Central memory CD8-positive, alpha-beta T cell (primary cell): ENCODE data around the gene RBBP8NL.

Experiments used
- ATAC-seq: fragments of 150-1000 bp; cut with Tn5 transposase; replicated peaks from 2 replicates; pipeline ENCODE4 v1.10.0; 2022; ENCODE audit warnings: mild to moderate bottlenecking, moderate FRiP score, moderate number of reproducible peaks; ENCODE audit not compliant: poor library complexity, severe bottlenecking; ENCODE audit errors: extremely low read depth
- DNase-seq, 2 donors: peaks; one replicate each; pipeline ENCODE4 v3.0.0; 2021; ENCODE audit warnings: low spot score in 2 of 2
- H3K27ac Mint-ChIP-seq: one replicate; pipeline ENCODE4 v1.8.0; 2022; ENCODE audit warnings: low read depth, mild to moderate bottlenecking, moderate library complexity, mixed read lengths
- H3K27me3 Mint-ChIP-seq: one replicate; pipeline ENCODE4 v1.8.0; 2022; ENCODE audit warnings: mixed read lengths
- H3K36me3 Mint-ChIP-seq: one replicate; pipeline ENCODE4 v1.8.0; 2022; ENCODE audit warnings: mild to moderate bottlenecking, moderate library complexity, mixed read lengths; ENCODE audit not compliant: insufficient read depth
- H3K4me1 Mint-ChIP-seq: one replicate; pipeline ENCODE4 v1.8.0; 2022; ENCODE audit warnings: mixed read lengths
- H3K4me3 Mint-ChIP-seq: one replicate; pipeline ENCODE4 v1.8.0; 2022; ENCODE audit warnings: mild to moderate bottlenecking, moderate library complexity, mixed read lengths
- H3K9me3 Mint-ChIP-seq: one replicate; pipeline ENCODE4 v1.8.0; 2022; ENCODE audit warnings: mixed read lengths

The RBBP8NL gene

DNA sequence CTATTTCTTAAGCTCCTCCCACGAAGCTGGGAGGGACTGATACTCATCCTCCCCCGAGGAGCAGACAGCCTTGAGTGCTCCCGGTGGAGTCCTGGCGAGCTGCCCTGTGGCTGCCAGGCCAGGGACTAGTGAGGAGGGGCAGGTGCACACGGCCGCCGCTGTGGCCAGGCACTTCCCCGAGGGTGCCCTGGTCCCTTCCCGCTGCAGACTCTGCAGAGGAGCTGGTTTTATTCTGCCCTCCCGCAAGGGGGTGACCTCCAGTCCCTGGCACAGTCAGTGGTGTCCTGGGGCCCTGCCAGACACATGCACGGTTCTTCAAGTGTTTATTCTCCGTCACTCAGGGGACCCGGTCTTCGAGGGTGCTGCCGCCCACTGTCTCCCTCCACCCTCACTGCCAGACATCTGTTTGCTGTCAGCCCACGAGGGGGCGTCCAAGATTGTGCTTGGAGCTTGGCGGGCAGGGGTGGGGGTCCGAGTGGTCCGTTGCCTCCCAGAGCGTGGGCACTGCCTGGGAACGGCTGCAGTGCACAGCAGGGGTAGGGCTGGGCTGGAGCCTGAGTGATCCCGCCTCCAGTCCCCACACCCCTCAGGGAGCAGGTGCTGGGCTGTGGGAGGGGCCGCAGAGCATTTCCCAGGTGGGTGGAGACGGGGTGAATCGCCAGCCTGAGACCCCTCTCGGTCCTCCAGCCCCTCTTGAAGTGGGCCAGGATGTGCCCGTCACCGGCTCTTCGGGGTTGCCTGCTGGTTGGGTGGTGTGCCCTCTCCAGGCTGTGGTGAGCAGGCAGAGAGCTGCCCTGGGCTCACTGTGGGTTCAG lies 17.2 kb downstream of the RBBP8NL start:
- Mint-ChIP-seq H3K4me1 (peaks cover 22% of the 10 kb centered on the region), H3K27ac (peak overlapping the region; percentile 22), H3K9me3 (no peaks in the 10 kb centered on the region), H3K4me3 (no peak overlapping the region), H3K27me3 (no peaks in the 10 kb centered on the region), H3K36me3 (peaks cover 12% of the 10 kb centered on the region)
- no peak for ATAC-seq
- no peak for DNase-seq

DNA sequence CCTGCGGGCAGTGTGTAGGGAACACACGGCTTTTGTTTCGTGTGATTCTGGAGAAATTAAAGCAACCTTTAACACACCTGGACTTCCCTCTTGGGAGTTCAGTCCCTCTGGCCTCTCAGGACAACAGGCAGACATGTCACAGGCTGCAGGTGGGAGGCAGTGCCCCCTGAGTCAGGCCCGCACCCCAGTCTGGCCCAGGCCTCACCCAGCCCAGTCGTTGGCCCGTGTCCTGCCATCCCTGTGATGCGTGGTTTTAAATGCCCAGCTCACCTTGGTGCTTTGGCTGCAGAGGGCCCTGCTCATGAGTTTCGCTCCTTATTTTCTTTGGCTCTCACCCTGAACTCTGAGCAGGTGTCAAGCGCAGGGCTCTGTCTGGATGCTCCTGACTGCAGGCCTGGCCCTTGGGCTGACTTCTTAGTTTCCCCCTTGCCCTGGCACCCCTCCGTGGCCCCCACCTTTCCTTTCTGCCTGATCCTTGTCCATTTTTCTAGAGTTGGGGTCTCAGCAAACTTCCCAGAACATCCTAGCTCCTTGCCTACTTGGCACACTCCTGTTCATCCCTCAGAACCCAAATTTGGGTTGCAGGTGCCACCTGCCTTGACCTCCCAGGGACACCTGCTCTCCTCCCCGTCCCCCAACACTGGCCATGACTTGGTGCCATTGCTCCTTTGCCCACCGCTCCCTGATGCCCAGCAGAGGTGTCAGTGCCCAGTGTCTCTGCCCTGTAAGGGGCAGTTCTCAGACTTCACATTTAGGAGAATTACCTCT lies 18.1 kb downstream of the RBBP8NL start:
- peaks cover 26% of the 10 kb centered on the region for H3K4me1 Mint-ChIP-seq
- ATAC-seq, result no peak
- H3K9me3 Mint-ChIP-seq, result no peaks in the 10 kb centered on the region
- H3K36me3 Mint-ChIP-seq, result peaks cover 12% of the 10 kb centered on the region
- H3K4me3 Mint-ChIP-seq, result peak overlapping the region; percentile 34
- no peak for DNase-seq
- H3K27me3 Mint-ChIP-seq, result no peaks in the 10 kb centered on the region
- peak overlapping the region; percentile 22 for H3K27ac Mint-ChIP-seq

DNA sequence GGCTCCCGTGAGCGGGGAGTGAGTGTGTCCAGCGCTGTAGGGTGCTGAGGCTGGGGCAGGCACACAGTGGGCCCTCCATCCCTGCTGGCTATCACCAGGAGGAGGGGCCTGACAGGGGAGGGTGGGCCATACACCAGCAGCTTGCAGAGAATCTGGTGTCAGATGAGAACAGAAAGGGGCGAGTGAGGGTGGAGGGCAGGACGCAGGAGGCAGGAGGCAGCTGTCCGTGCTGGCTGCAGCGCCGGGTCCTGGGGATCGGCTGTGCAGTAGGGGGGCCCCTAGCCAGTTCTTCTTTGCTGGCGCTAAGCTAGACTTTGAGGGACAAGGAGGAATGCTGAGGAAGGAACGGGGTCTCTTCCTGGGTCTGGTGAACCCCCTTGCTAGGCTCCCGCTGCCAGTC lies 18.7 kb downstream of the RBBP8NL start:
- no peak for ATAC-seq
- no peaks in the 10 kb centered on the region for H3K9me3 Mint-ChIP-seq
- H3K27ac Mint-ChIP-seq, result no peak overlapping the region
- H3K36me3 Mint-ChIP-seq, result peaks cover 13% of the 10 kb centered on the region
- H3K4me3 Mint-ChIP-seq, result peak overlapping the region; percentile 34
- DNase-seq, result no peak
- no peaks in the 10 kb centered on the region for H3K27me3 Mint-ChIP-seq
- peaks cover 29% of the 10 kb centered on the region for H3K4me1 Mint-ChIP-seq

DNA sequence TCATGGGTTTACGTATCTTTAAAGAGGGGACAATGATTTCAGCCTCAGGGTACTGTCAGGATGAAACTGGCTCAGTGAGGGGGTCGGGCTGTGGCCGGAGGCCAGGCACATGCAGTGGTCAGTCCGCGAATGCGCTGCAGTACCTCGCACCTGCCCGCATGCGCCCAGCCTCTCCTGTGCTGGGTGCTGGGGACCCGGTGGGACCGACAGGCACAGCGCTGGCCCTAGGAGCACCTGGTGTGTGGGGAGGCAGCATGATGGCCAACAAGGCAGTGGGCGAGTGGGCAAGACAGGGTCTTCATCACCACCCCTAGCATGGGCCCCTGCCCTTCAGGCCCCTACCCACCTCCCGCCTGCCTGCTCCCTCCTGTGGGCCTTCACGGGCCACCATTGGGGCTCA lies 19.3 kb downstream of the RBBP8NL start:
- DNase-seq (no peak), ATAC-seq (no peak)
- Mint-ChIP-seq H3K27ac (no peak overlapping the region), H3K36me3 (peaks cover 13% of the 10 kb centered on the region), H3K4me3 (peak overlapping the region; percentile 77), H3K27me3 (no peaks in the 10 kb centered on the region), H3K9me3 (no peaks in the 10 kb centered on the region), H3K4me1 (peaks cover 29% of the 10 kb centered on the region)

DNA sequence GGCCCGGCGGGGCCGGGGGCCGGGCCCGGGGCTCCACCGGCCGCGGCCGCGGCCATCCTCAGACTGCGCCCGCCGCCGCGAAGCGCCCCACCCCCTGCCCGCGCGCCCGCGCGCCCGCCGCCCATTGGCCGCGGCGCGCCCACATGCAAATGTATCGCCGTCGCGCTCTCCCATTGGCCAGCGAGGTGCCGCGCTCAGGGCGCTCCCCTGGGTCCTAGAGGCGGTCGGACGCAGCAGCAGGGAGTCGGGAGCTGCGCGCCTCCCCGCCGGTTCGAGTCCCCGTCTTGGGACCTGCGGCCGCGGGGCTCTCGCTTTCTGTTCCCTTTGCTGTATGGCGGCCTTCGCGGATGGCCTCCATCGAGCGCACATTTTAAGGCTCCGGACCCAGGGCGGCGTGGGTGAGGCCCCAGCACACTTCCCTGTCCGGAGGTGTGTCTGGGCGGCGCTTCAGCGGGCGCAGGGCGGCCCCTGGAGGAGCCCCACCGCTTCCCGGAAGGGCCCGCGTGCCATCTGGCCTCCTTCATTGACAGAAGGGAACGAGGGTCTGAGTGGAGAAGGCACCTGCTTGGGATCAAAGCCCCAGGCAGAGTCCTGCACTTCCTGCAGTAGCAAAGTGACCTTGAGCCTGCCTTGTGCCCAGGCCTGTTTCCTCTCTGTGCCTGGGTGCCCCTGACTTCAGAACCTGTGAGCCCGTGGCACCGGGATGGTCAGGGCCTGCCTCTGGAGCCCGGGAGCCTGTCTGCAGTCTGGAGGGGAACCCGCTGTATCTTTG lies 19.9 kb downstream of the RBBP8NL start, which contains the start of gene CABLES2:
Gene CABLES2 (minus strand): TSS at position 65 of the 772 bp plus-strand sequence. CDS start 9 bp downstream, at position 56.
- ATAC-seq (peak; percentile 96), DNase-seq (peak; percentile 79 to 87)
- Mint-ChIP-seq H3K4me3 (peak within 1 kb of the TSS; percentile 77), H3K36me3 (peaks cover 13% of the 10 kb centered on the region), H3K4me1 (peaks cover 29% of the 10 kb centered on the region), H3K27me3 (no peaks in the 10 kb centered on the region), H3K27ac (peak within 1 kb of the TSS; percentile 16), H3K9me3 (no peaks in the 10 kb centered on the region)

DNA sequence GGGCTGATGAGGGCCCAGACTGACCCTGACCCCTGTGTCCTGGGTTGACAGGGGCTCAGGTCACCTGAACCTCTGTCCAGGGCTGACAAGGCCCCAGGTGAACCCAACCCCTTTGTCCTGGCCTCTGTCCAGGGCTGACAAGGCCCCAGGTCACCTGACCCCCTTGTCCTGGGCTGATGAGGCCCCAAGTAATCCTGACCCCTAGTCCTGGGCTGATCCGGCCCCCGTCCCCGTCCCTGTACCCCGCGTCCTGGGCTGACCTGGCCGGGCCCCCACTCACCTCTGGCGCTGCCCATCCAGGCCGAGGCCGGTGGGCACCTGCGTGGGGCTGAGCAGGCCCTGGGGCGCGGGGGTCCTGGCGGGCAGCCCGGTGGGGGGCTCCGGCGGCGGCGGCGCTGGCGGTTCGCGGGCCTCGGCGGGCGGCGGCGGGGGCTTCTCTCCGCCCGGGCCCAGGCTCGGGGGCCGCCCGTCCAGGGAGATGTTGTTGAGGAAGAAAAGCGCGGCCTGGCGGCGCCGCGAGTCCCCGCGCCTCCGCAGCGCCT lies 20.6 kb downstream of the RBBP8NL start:
- Mint-ChIP-seq H3K9me3 (no peaks in the 10 kb centered on the region), H3K36me3 (peaks cover 13% of the 10 kb centered on the region), H3K27ac (no peak overlapping the region), H3K4me3 (peak overlapping the region; percentile 77), H3K27me3 (no peaks in the 10 kb centered on the region), H3K4me1 (peaks cover 29% of the 10 kb centered on the region)
- DNase-seq (no peak), ATAC-seq (no peak)

DNA sequence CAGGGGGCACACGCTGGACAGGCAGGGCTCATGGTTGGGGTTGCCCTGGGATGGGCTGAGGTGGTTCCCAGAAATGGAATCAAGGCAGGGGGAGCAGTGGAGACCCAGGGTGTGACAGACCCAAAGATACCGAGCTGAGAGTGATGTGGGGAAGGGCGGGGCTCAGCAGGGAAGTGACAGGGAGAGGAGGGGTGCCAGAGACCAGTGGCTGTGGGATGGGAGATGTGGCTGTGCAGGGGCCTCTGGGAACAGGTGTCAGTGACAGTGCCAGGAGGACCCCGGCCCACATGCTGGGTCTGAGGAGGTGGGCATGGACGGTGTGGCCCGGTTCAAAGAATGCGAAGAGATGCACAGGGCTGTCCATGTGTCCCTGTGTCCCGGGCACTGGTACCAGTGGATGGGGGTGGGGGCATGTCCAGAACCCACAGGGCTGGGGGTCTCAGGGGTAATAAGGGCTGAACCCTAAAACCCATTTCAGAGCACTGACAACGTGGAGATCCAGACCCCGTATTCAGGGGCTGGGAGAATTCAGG lies 21.3 kb downstream of the RBBP8NL start:
- Mint-ChIP-seq H3K4me1 (peaks cover 29% of the 10 kb centered on the region), H3K27ac (no peak overlapping the region), H3K36me3 (peaks cover 15% of the 10 kb centered on the region), H3K9me3 (no peaks in the 10 kb centered on the region), H3K4me3 (peak overlapping the region; percentile 72), H3K27me3 (no peaks in the 10 kb centered on the region)
- DNase-seq (no peak), ATAC-seq (no peak)

DNA sequence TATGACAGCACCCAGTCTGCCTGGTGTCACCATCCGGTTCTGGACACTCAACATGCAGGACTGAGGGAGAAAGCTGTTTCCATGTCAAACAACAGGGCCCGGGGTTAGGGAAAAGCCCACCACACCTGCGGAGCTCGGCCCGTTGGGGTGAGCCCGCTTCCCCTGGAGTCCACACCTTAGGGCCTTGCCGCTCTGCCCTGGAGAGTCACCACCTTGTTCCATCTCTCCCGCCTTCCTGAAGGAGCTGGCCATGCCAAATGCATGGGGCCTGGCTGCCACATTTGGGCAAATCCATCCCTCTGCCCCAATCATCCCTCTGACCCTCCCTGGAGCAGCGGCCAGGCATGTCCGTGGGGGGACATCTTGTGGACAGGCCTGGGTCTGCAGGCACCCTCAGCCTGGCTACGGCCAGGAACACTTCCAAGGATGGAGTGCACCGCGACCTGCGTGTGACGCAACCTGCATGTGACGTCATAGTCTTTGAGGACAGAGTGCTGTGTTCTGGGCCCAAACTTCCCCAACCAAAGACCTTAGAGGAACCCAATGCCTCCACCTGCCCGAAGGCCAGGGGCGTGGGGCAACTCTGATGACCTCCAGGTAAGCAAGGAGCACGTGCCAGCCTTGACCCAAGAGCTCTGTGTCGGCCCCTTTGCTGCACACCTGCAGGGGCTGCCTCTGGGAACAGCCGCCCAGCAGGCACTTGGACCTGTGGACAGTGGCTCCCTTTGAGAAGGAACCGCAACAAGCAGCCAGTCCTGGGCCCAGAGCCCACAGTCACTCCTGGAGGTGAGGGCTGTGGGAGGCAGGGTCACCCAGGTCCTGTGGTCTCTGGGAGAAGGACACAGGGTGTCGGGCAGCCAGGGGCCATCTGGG lies 22.0 kb downstream of the RBBP8NL start:
- Mint-ChIP-seq H3K27me3 (no peaks in the 10 kb centered on the region), H3K4me1 (peaks cover 29% of the 10 kb centered on the region), H3K4me3 (peak overlapping the region; percentile 72), H3K27ac (peak overlapping the region; percentile 8), H3K36me3 (peaks cover 15% of the 10 kb centered on the region), H3K9me3 (no peaks in the 10 kb centered on the region)
- ATAC-seq, result no peak
- no peak for DNase-seq

DNA sequence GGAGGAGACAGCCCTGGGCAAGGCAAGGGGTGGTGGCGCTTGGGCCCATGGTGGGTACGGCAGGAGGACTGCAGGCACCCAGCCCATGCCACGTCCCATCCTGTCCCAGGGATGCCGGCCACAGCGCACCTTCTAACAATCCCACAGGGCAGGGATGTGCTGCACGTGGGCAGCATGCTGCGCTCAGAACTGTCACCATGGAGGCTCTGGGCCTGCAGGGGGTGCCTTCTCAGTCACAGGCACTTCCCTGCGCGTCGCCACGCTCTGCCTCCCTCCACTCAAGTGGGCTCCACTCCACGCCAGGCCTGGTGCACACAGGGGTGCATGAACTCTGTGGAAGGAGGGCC lies 22.6 kb downstream of the RBBP8NL start:
- Mint-ChIP-seq H3K9me3 (no peaks in the 10 kb centered on the region), H3K36me3 (peaks cover 14% of the 10 kb centered on the region), H3K4me3 (peak overlapping the region; percentile 31), H3K27me3 (no peaks in the 10 kb centered on the region), H3K4me1 (peaks cover 23% of the 10 kb centered on the region), H3K27ac (no peak overlapping the region)
- DNase-seq, result no peak
- ATAC-seq, result no peak

DNA sequence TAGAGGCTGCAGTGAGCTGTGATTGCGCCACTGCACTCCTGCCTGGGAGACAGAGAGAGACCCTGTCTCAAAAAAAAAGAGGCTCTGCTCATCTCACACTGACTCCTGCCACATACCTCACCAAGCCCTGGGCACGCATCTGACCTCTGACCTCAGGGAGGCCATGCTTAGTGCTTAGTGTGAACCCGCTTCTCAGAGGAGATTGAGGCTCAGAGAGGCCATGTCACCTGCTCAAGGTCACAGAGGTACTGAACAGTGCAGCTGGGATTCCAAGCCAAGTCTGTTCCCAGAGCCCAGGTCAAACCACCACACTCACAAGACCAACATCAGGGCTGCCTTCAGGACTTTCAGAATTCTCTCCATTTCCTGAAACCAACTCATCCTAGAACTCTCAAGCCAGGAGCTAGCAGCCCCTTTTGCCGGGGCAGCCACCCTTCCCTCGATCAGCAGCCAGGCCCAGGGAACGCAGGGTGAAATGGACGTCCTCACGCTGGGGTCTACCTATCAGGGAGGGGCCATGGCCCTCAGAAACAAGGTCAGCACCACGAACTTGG lies 23.1 kb downstream of the RBBP8NL start:
- Mint-ChIP-seq H3K36me3 (peaks cover 12% of the 10 kb centered on the region), H3K27me3 (no peaks in the 10 kb centered on the region), H3K27ac (no peak overlapping the region), H3K4me3 (peak overlapping the region; percentile 31), H3K9me3 (no peaks in the 10 kb centered on the region), H3K4me1 (peaks cover 18% of the 10 kb centered on the region)
- DNase-seq (no peak), ATAC-seq (no peak)

DNA sequence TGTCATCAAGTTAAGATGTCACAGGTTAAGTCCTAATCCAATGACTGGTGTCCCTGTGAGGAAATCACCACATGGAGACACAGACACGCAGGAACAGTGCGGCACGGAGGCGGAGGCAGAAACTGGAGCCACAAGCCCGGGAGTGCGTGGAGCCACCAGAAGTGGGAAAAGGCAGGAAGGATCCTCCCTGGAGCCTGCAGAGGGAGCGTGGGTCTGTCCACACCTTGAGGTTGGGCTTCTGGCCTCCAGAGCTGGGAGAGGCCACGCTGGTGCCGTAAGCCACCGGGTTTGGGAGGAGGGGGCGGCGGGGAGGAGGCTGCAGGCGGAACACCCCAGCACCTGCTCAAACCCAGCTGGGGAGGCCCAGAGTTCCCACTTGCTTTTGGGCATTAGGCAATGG lies 24.0 kb downstream of the RBBP8NL start:
- DNase-seq (no peak), ATAC-seq (no peak)
- Mint-ChIP-seq H3K4me3 (no peak overlapping the region), H3K27me3 (no peaks in the 10 kb centered on the region), H3K4me1 (peaks cover 18% of the 10 kb centered on the region), H3K27ac (no peak overlapping the region), H3K36me3 (peaks cover 12% of the 10 kb centered on the region), H3K9me3 (no peaks in the 10 kb centered on the region)
